Activated naive CD4-positive, alpha-beta T cell (primary cell): Measurements from ENCODE around the gene YTHDF1.

Source experiments
- DNase-seq, 4 experiments: peaks; one replicate each; lab custom pipeline; 2025; lab: John Stamatoyannopoulos, UW

The YTHDF1 gene

DNA sequence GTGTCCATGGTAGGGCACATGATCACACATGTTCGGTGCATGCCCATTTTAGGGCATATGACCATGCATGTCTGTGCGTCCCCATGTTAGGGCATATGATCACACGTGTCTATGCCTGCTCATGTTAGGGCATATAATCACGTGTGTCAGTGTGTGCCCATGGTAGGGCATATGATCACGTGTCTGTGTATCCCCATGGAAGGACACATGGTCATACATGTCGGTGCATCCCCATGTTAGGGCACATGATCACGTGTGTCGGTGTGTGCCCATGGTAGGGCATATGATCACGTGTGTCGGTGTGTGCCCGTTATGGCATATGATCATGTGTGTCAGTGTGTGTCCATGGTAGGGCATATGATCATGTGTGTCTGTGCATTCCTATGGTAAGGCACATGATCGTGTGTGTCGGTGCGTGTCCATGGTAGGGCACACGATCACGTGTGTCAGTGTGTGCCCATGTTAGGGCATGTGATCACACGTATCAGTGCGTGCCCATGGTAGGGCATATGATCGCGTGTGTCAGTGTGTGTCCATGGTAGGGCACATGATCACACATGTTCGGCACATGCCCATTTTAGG, 30.6 kb downstream of the YTHDF1 start:
- no peak for DNase-seq

DNA sequence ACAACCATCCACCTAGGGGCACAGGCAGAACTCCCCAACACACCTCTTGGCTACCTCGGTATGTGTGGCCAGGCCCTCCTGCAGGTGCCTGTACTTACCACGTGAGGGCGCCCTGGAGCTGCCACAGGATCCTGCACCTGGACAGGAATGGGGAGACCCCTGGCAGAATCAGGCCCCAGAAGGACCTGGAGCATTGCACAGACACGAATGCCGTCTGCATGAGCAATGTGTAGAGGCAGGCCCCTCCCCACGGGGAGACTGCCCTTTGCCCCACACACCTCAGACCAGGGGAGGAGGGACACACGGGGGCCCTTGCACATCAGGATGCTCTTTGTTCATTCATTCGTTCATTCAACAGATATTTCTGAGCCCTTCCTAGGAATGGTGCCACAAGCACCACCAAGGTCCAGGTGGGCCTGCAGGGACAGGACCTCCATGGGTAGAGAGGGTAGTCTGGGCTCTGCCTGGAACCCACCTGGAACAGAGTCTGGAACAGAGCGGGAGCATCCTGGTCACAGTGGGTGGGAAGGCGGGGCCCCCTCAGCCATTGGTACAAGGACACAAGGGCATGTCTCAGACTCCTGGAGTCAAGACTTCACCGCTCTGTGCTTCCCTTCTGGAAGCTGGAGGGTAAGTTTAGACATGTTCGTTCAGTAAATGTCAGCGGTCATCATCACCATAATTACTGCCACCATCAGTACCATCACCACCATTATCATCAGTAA, 32.3 kb downstream of the YTHDF1 start:
- peak in 3 of 4 experiments; percentile 15 to 26 (median 24) for DNase-seq

DNA sequence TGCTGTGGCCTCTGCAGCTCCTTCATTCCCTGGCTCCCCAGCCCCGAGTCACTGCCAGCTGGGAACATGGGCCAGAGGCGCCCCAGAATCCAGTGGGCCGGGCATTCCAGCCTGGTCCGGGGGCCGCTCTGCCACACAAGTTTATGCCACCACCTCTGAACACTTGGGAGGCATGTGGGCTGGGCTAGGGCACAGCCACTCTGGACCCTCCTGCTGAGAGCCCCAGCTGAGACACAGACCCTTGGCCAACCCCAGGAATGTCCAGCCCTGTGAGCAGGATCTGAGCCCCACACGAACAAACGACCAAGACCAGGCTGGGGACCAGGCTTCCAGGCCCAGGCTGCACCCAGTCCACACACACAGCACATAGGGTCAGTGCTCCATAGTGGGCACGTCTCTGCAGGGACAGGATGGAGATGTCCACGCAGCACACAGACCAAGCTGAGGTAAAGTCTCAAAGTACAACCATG, 33.0 kb downstream of the YTHDF1 start:
- DNase-seq = no peak

DNA sequence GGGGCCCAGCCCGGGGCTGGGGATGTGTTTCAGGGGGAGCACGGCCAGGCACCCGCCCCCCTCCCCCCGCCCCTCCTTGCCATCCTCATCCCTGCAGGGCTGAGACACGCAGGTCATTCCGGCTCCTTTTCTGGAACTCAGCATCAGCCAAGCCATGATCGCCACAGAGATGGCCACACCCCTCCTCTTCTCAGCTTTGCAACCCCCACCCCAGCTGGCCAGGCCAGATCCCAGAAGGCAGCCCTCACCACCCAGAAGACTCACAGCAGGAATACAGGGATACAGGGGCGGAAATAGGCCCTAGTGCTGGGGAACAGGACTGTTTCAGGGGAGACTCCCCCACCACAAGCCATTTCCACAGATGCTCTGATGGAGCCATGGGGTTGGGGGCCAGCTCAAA, 33.5 kb downstream of the YTHDF1 start:
- no peak for DNase-seq

DNA sequence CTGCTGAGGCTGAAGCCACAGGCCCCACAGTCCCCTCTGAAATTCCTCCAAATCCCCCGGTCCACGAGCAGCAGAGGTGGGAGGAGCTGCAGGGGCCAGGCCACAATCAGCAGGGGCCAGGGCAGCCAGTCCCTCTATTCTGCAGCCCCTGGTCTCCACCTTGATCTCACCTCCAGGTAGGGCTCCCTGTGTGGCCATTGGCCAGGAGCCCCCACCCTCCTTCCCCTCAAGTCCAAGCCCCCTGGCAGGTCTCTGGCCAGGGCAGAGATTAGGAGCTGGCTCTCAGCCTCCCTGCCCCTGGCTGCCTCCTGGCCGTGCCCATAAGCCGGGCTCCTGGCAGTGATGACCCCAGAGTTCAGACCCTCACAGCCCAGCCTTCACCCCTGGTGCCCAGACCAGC, 34.7 kb downstream of the YTHDF1 start:
- no peak for DNase-seq

DNA sequence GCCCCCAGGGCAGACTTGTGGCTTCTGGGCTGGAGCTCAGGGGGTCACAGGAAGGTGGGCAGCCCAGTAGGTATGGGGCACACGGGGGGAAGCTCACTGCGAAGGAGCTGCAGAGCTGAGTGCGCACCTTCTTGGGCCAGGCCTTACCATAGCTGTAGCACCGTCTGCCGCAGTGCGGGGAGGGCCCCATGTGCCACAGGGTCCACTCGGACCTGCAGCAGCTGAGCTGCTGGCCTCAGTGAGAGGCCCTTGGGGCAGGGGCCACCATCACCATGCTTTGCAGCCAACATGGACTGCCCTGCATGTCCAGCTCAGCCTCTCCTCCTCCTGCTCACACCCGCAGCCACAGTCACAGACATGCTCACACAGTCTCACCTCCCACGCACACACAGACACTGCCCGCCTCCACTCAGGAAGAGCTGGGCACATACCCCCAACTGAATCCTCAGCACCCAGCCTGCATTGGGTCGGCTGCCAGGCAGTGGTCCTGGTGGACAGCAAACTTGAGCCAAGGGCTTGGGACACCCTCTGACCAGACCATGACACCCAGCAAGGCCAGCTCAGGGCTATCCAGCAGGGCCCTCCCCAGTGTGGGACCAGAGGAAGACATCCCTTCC, 35.3 kb downstream of the YTHDF1 start:
- no peak for DNase-seq

DNA sequence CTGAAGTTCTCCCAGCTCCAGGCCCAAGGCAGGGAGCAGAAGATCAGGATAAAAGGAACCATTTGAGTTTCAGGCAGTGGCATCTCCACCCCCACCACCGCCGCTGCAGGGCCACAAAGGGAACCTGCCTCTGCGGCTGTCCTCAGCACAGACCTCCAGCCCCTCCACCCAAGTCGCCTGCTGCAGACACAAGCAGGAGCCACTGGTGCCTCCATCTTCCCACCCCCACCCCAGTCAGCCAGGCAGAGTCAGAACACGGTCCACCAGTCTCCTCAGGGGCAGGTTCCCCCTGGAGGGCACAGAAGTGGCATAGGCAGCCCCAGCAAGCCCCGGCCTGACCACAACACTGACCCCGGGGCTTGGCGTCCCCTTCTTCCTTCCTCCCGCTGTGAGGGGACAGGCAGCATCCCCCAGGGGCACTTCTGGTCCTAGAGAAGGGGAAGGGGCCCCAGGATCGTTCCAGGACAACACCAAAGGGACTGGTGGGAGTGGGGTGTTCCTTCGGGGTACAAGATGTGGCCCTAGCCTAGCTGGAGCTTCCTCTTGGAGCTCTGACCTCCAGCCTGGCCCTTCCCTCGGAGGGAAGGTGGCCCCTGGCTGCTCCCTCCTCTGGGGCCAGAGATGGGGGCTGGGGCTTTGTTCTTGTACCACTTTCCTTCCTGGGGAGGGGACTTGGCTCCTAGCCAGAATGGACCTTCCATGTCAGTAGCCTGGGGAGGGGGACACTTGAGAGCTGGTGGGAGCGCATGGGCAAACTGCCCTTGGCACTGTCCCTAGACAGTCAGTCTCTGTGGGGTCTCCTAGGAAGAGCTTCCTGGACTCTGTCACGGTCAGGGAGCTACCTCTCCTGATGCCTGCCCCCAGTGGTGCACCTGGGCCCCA, 36.0 kb downstream of the YTHDF1 start:
- DNase-seq = no peak

DNA sequence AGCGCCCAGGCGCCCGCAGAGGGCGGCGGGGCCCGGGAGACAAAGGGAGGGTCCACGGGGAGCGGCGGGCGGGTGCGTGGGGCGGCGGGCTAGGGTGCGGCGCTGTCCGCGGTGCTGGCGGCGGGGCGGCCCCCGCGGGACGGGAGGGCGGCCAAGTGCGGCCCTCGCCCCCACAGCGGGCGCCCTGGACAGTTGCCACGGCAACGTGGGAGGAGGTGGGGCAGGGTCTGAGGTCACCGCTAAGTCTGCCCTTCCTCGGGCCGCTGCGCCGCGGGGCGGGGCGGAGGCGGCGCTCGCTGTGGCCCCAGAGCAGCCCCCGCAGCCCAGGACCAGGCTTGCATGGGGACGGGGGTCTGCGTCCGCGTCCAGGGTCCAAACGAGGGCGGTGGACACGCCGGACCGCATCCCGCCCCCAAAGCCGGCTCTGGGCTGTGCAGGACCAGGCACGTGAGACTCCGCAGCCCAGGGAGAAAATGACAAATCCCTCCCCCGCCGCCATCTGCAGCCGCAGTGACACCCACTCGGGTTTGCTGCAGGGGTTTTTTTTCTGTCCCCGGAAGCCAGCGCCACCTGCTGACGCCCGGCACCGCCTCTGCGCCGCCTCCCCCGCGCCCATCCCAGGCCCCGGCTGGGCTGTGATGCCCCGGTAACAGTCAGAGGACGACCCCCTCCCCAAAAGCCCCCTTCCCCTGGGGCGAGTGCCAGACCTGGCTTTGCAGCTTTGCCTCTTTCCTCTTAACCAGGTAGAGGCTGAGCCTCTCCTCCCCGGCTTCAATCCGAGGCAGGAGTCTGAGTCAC, 36.8 kb downstream of the YTHDF1 start:
- peak; percentile 21 to 67 (median 40) for DNase-seq

DNA sequence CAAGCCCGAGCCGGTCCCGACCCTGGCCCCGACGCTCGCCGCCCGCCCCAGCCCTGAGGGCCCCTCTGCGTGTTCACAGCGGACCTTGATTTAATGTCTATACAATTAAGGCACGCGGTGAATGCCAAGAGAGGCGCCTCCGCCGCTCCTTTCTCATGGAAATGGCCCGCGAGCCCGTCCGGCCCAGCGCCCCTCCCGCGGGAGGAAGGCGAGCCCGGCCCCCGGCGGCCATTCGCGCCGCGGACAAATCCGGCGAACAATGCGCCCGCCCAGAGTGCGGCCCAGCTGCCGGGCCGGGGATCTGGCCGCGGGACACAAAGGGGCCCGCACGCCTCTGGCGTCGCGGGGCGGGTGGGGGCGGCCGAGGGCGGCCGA, 37.5 kb downstream of the YTHDF1 start:
- DNase-seq = no peak

DNA sequence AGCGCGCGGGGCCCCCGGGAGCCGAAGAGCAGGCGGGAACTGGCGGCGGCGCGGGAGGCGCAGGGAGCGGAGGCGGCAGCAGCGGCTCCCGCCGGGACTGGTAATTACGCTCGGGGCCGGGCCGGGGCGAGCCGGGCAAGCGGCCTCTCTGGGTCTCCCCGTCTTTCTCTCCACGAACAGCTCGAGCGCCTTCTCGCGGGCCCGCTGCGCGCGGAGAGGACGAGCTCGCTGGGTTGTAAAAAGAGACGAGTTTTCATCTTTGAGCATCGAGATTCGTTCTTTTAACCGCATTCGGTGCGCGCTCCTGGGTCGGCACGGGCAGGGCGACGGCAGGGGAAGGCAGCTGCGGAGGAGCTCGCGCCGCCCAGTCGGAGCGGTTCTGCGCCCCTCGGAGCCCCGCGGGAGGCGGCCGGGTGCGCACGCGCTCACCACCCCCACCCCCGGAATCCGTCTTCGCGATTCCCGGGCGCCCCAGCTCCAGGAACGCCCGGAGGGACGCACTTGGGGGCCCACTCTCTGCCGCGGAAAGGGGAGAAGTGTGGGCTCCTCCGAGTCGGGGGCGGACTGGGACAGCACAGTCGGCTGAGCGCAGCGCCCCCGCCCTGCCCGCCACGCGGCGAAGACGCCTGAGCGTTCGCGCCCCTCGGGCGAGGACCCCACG, 38.0 kb downstream of the YTHDF1 start:
- DNase-seq = no peak

DNA sequence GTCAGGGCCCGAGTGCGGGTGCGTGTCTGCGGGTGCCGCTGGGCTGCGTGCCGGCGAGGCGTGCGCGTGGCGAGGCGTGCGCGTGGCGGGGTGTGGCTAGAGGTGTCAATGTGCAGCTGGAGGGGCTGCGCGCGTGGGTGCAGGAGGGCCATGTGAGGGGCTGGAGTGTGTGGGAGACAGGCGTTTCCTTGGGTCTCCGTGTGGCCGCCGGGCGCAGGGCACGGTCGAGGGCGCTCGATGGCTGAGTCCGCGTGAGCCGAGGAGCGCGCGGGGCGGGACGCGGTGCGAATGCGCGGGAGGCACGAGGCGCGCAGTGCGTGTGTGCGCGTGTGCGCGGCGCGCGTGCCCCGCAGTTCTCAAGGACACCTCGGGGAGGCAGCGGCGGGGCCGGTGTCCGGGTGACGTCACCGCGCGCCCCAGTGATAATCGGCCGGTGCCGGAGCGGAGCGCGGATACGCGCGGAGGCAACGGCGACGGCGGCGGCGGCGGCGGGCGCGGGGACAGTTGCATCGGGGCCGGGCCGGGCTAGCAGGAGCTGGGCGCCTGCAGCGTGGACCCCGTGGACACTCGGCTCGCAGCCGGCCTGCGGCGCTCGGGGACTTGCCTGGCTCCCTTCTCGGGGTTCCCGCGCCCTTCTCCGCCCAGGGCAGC, 38.7 kb downstream of the YTHDF1 start:
- DNase-seq = no peak

DNA sequence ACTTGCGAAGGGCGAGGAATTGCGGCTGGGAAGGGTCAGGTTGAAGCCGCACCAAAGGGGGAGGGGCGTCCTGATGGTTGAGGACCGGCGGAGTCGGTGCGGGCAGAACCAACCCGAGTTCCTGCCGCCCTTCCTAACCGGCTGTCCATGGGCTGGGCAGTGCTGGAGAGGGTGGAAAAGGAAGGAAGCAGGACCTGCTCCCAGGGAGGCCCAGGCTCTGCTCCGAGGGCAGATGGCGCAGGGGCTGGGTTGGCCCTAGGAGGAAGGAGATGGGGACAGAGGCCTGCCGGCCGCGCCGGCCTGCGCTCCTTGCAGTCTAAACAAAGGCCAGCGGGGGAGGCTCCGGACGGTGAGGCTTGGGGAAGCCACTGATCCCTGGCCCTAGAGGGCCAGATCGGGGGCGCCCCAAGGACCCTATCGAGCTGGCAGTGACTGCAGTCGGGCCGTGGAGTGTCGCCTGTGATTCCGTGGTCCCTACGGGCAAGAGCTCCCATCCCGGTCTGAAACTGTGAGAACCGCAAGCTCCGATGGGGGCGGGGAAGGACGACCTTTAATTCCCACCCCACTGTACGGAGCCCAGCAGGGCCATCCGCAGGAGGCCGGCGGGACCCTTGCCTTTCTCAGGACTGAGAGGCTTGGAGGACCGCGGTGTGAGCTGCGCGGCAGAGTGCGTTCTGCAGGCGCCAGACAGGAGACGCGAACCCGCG, 39.4 kb downstream of the YTHDF1 start:
- no peak for DNase-seq

DNA sequence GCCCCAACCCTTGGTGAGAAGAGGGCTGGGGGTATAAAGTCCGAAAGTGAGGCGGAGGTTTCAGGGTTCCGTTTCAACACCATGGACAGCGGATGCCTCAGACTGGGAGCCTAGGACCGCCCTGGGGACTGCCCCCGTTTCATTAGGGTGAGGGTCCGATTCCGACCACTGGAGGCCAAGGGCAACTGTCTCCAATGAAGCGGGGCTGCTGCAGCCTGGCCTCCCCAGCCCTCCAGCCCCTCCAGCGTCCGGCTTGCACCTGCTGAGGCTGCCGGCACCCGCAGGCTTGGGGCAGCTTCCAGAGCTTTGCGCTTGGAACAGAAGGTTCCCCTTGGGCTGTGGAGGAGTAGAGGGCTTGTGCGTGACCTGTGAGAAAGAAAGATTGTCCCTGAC, 39.9 kb downstream of the YTHDF1 start:
- DNase-seq = no peak

DNA sequence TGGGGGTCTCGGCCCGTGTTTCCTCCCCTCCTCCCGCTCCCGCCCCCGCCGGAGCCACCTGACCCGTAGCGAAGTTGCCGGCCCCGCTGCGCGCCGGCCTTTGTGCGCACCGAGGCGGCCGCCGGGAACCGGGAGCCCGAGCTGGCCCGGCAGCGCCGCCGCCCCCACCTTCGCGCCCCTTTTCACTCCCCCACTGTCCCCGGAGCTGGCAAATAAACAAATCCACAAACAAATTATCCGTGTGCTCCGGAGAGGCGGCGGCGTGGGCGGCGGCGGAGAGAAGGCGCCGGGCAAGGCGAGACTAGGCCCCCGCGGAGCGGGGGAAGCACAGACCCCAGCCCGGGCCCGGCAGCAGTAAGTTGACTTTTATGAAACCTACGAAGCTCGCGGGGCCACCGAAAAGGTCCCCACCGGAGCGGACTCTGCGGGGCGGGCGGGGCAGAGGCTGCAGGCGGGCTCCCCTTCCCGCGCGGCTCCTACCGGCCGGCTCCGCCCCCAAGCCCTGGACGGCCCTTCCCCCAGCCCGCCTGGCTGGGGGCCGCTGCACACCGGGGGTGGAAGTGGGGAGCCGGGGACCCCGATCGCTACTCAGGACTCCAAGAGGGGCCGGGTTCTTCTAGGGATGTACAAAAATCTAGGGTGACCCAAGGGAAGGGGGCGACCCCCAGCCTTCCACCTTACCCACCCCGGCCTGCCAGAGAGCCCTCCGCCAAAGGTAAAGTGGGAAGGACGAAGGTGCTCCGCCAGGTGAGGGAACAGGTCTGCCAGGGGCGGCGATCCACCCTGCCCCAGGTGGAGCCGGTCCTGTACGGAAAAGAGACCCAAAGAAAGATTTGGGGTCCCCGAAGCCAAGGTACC, 40.7 kb downstream of the YTHDF1 start:
- DNase-seq = no peak

DNA sequence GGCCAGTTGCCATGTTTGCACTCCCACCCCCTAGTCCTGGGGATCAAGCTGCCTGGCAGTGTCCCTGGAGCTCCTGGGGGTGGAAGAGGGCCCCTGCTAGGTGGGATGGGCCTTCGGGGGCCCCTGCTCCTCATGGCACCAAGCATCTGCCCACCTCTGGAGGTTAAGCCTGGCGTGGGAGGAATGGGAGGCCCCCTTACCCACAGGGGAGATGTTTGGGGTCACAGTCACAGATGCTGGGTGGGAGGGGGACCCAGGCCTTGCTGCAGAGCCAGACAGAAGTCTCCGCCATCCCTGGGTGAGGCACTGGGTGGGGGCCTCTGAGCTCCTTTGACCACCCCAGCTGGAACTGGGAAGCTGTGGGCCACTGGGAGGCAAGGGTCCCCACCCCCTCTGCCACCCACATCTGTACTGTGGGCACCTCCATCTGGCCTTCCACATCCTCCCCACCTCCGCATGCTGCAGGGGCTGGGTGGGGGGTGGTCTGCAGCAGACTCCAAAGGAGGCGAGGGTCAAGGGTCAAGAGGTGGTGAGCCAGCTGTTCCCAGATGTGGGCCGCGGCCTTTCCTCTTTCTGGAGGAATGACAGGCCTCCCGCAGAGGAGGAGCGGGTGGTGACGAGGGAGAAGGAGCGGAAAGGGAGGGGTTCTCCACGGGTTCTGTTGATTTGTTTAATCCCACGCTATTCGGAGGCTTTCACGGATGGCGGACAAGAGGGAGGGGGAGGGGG, 41.5 kb downstream of the YTHDF1 start:
- DNase-seq = no peak

DNA sequence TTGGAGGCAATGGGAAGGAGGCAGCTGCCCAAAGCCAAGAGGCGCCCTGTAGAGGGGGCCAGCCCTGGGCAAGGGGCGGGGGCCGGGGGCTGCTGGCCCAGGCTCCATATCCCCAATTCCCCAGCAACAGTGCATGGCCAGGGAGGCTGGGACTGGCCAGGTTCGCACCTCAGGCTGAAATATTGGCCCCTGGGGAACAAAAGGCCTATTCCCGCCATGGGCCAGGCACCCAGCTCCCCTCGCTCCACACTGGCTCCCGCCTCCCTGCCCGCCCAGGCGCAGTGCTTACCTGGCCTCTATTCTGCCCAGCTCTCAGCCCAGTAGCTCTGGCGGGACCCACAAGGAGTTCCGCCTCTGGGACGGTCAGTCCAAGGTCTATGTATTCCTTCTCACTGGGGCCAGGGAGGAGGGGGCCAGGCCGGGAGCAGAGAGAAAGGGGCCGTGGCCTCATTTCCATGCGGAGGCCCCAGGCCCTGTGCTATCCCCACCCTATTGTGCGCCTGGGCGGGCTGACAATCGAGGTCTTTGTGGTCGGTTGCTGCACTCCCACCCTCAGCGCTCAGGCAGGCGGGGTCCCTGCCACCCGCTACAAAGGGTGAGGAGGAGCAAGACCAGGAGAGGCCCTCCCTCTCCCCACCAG, 42.3 kb downstream of the YTHDF1 start:
- no peak for DNase-seq

DNA sequence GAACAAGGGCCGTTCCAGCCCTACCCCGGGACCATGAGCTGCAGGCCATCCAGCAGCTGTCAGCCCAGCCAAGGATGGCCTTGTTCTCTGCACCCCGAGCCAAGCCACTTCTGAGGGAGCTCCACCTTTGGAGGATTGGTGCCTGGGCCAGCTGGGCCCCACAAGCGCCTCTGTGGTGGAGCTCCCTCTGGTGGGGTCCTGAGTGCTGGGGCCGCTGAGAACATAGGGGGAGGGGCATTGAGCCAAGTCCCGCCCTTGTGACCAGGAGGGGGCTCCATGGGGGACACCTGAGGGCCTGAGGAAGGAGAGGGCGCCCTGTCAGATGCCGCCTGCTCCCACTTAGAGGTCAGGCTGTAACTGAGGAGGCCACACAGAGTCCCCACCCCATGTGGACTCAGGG, 43.2 kb downstream of the YTHDF1 start:
- DNase-seq = no peak

DNA sequence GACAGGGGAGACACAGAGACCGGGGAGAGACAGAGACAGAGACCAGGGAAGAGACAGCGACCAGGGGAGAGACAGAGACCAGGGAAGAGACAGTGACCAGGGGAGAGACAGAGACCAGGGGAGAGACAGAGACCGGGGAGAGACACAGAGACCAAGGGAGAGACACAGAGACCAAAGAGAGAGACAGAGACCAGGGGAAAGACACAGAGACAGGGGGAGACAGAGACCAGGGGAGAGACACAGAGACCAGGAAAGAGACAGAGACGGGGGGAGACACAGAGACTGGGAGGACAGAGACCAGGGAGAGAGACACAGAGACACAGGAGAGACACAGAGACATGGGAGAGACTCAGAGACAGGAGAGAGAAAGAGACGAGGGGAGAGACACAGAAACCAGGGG, 43.9 kb downstream of the YTHDF1 start:
- DNase-seq = no peak
